ENCODE data around the gene STK40. TPM values are rescaled to one million over a fixed set of nuclear protein-coding genes. Genes with fewer than 3 reads are reported as not detected.

STK40 gene
- total RNA-seq, 4 donors from 2014 or later, result 58.7 to 73.1 (median 63.0) TPM

DNA sequence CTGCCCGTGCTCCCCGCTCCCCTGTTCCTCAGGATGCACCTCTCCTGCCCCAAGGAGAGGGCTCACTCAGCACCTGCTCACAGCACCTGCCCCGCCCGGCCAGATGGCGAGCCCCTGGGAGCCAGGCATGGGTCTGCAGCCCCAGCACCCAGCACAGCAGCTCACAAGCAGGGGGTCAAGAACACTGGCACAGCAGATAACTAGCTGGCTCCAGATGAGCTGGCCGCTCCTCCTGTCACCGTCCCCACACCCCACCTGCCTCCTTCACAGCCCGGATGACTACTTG is 41.4 kb downstream of the STK40 start:
- 88 to 93% methylated on average over 8 of the region's 8 CpGs for WGBS, 2 donors
- intact Hi-C loops (cut with DNase I; ENCODE audit: low total_unique reads), result loop anchor here (2.0 kb wide), 1 partner anchor 78 kb away; no protein-coding TSS in a partner anchor
- no peak for DNase-seq (ENCODE audit: low spot score in 2 of 2)
- no peak for TF ChIP-seq POLR2A (IDR thresholded peaks at IDR 0.05)
- TF ChIP-seq, protein P1, sequence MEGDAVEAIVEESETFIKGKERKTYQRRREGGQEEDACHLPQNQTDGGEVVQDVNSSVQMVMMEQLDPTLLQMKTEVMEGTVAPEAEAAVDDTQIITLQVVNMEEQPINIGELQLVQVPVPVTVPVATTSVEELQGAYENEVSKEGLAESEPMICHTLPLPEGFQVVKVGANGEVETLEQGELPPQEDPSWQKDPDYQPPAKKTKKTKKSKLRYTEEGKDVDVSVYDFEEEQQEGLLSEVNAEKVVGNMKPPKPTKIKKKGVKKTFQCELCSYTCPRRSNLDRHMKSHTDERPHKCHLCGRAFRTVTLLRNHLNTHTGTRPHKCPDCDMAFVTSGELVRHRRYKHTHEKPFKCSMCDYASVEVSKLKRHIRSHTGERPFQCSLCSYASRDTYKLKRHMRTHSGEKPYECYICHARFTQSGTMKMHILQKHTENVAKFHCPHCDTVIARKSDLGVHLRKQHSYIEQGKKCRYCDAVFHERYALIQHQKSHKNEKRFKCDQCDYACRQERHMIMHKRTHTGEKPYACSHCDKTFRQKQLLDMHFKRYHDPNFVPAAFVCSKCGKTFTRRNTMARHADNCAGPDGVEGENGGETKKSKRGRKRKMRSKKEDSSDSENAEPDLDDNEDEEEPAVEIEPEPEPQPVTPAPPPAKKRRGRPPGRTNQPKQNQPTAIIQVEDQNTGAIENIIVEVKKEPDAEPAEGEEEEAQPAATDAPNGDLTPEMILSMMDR (IDR thresholded peaks at IDR 0.05), result no peak
- no peak overlapping the region for H3K4me3 ChIP-seq (ENCODE audit: low read depth, poor library complexity, severe bottlenecking)

DNA sequence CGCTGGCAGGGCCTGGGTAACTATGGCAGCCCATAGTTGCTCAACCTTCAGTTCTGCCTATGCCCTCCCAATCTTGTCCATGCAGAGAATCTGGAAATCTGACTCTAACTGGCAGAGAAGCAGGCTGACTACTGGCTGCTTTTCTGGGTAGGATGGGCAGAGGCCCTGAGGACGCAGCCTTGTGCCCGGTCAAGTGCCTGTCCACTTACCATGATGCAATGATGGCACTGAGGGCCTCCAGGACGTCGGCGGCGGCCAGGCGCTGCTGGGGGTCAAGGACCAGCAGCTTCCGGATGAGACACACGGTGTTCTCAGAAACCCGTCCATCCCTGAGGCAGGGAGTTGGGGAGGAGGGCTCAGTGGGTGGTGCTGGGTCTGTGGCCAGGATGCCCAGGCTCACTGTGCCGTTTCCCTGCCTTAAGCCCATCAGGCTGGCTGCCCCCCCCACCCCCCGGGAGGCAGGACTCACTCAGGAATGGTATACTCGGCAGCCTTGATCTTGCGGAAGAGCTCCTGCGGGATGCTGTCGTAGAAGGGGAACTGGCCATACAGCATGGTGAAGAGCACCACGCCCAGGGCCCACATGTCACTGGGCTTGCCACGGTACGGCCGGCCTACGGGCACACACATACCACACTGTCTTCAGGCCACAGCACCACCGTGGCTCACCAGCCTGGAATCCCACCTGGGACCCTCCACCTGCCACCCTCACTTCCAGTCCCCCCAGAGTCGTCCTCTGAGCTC is 41.9 kb downstream of the STK40 start:
- 89 to 97% methylated on average over 21 to 24 of the region's 24 CpGs for WGBS, 2 donors
- intact Hi-C loops (cut with DNase I; ENCODE audit: low total_unique reads), result loop anchor here (2.0 kb wide), 1 partner anchor 79 kb away; no protein-coding TSS in a partner anchor

DNA sequence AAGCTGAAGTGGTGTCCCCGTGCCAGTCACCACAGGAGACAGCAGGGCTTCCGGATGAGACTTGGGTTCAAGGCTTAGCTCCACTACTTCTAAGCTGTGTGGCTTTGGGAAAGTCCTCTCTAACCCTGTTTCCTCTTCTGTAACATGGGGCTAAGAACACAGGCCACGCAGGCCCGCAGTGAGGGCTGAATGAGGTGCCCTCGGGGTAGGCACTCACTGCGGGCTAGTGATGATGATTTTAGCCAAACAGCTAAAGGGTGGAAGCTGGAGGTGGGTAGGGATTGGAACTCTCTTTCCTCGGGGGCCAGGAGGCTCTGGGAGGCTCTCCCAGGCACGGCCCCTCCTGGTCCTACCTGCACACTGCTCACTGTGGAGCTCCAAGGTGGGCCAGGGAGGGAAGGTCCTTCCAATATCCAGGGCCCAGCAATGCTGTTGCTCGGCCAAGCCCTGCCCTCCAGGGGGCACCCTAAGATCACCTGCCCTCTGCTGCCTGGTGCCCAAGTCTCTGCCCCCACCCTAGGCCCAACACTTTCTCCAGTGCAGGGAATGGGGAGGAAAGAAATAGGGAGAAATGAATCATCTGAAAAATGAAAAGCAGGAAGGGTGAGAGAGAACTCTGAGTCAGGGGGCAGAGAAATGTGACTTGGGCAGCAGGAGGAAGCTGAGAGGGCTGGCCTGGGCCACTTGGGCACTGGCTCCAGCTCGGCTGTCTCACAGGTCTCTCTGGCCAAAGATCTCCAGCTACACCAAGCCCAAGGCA is 43.1 kb downstream of the STK40 start:
- no peak overlapping the region for H3K4me3 ChIP-seq (ENCODE audit: low read depth, poor library complexity, severe bottlenecking)
- DNase-seq (ENCODE audit: low spot score in 2 of 2), result no peak
- WGBS, 2 donors, result 79 to 84% methylated on average over 9 to 10 of the region's 10 CpGs
- intact Hi-C loops (cut with DNase I; ENCODE audit: low total_unique reads), result no loop called here
- TF ChIP-seq, protein P1 (IDR thresholded peaks at IDR 0.05), result no peak
- TF ChIP-seq POLR2A (IDR thresholded peaks at IDR 0.05), result no peak

More for the DNA sequence above, 41.9 kb downstream of the STK40 start:
- no peak for DNase-seq (ENCODE audit: low spot score in 2 of 2)
- TF ChIP-seq, protein P1 (IDR thresholded peaks at IDR 0.05), result no peak
- no peak for TF ChIP-seq POLR2A (IDR thresholded peaks at IDR 0.05)
- H3K4me3 ChIP-seq (ENCODE audit: low read depth, poor library complexity, severe bottlenecking), result no peak overlapping the region

DNA sequence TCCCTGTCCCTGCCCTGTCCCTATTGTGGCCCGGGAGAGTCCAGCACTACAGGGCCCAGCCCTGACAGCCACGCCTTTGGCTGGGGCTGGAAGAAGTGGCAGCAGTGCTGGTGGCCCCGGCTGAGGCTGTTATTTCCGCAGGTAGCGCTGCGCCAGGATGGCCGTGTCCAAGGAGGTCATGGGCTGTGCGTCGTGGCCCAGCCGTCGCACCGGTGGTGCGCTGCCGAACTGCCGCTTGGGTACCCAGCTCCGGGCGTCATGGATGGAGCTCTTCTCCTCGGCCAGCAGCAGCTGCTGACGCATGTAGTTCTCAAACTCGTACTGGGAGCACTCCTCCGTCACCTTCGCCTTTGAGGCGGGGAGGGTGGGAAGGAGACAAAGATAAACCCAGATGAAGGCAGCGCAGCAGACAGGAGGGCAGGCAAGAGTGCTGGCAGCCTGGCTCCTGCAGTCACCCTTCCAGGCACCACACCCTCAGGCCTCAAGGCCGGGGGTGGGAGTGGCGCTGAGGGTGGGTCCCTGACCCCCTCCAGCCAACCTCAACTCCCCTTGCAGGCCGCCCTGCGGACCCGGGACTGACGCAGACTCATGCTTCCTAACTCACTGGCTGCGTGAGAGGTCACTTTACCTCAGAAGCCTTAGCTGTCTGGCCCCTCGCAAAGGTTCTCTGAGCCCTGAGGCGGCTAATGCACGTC is 44.0 kb downstream of the STK40 start:
- 86 to 88% methylated on average over 23 to 34 of the region's 34 CpGs for WGBS, 2 donors
- no peak for DNase-seq (ENCODE audit: low spot score in 2 of 2)
- H3K4me3 ChIP-seq (ENCODE audit: low read depth, poor library complexity, severe bottlenecking), result no peak overlapping the region
- intact Hi-C loops (cut with DNase I; ENCODE audit: low total_unique reads), result no loop called here
- TF ChIP-seq, protein P1 (IDR thresholded peaks at IDR 0.05), result no peak
- no peak for TF ChIP-seq POLR2A (IDR thresholded peaks at IDR 0.05)

DNA sequence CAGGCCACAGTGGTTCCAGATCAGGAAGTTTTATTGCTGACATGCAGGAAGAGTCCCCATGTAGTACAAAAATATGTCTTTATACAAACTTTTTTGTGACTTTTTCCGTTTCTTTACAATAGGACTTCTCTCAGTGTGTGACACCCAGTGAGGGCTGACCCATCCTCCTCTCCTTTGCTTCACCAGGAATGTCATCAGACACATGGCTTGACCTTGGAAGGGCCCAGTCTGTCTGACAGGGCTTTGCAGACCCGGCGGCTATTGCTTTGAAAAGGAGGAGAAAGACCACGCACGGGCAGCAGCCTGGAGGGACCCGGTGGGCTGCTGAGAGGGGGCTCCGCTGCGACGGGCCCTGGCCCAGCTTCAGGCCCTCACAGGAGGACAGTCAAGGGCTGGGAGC is 46.1 kb downstream of the STK40 start:
- intact Hi-C loops (cut with DNase I; ENCODE audit: low total_unique reads), result loop anchor here (10.0 kb wide), 1 partner anchor 435 kb away; no protein-coding TSS in a partner anchor
- WGBS, 2 donors, result 88 to 90% methylated on average over 9 of the region's 9 CpGs

More for the DNA sequence above, 46.1 kb downstream of the STK40 start:
- no peak for DNase-seq (ENCODE audit: low spot score in 2 of 2)
- no peak overlapping the region for H3K4me3 ChIP-seq (ENCODE audit: low read depth, poor library complexity, severe bottlenecking)
- TF ChIP-seq, protein P1 (IDR thresholded peaks at IDR 0.05), result no peak
- no peak for TF ChIP-seq POLR2A (IDR thresholded peaks at IDR 0.05)
